OCI-LY7 (cell line): ENCODE measurements around the gene PNRC1. TPM values are rescaled to one million over a fixed set of nuclear protein-coding genes. Genes with fewer than 3 reads are reported as not detected.
"Not testable (repeated sequence)": the region's sequence is repeated elsewhere in the genome, so short reads cannot be mapped to it uniquely, and the experiment has no call there.

Experiments used
- BruUV-seq: library from RNA; stranded (reverse); fragments of 400-500 nt; replicated peaks from 2 replicates; lab custom pipeline; 2021; lab: Mats Ljungman, UMichigan
- CTCF ChIA-PET: fragments of 300-600 bp; sonication (Branson Sonifier 250); formaldehyde crosslinking; loops from one replicate; lab custom pipeline; 2022; ENCODE audit warnings: antibody characterized with exemption; ENCODE audit not compliant: unreplicated experiment; lab: Charles Lee
- POLR2A ChIA-PET: fragments of 300-600 bp; sonication (Branson Sonifier 250); formaldehyde crosslinking; loops from one replicate; lab custom pipeline; 2022; ENCODE audit warnings: antibody characterized with exemption; lab: Charles Lee
- DNase-seq: peaks from one replicate; pipeline ENCODE4 v3.0.0-alpha.2; 2015; ENCODE audit warnings: low spot score
- H2AFZ ChIP-seq: fragments of 200-600 bp; sonication (generic), shearing (Covaris generic); 2 replicates; pipeline ENCODE4 v1.6.1; 2014; ENCODE audit warnings: mild to moderate bottlenecking, antibody characterized with exemption, low read length, moderate library complexity
- H3K27ac ChIP-seq: fragments of 200-600 bp; sonication (generic); 2 replicates; pipeline ENCODE4 v1.5.1; 2014; ENCODE audit warnings: mixed run types, low read depth, mild to moderate bottlenecking, moderate library complexity, low read length, inconsistent platforms; ENCODE audit not compliant: poor library complexity, severe bottlenecking
- H3K36me3 ChIP-seq: fragments of 200-600 bp; sonication (generic); 2 replicates; pipeline ENCODE4 v1.6.1; 2014; ENCODE audit warnings: mild to moderate bottlenecking, antibody characterized with exemption, low read length, moderate library complexity, mixed read lengths; ENCODE audit not compliant: insufficient read depth
- H3K4me1 ChIP-seq: fragments of 200-600 bp; sonication (generic); 2 replicates; pipeline ENCODE4 v1.5.1; 2014; ENCODE audit warnings: mild to moderate bottlenecking, low read length; ENCODE audit not compliant: insufficient read depth, poor library complexity, severe bottlenecking
- H3K4me2 ChIP-seq: fragments of 200-600 bp; sonication (generic); 2 replicates; pipeline ENCODE4 v1.6.1; 2014; ENCODE audit warnings: mild to moderate bottlenecking, low read length
- H3K4me3 ChIP-seq: fragments of 200-600 bp; sonication (generic); 2 replicates; pipeline ENCODE4 v1.5.1; 2014; ENCODE audit warnings: mild to moderate bottlenecking, low read depth, low read length; ENCODE audit not compliant: poor library complexity, severe bottlenecking
- H3K79me2 ChIP-seq: fragments of 200-600 bp; sonication (generic); 2 replicates; pipeline ENCODE4 v1.6.1; 2016; ENCODE audit warnings: low read depth, mild to moderate bottlenecking, low read length, moderate library complexity, mixed read lengths; ENCODE audit not compliant: insufficient read depth
- H3K9me2 ChIP-seq: fragments of 200-600 bp; sonication (generic); 2 replicates; pipeline ENCODE4 v1.6.1; 2016; ENCODE audit warnings: mild to moderate bottlenecking, low read length, mixed read lengths; ENCODE audit not compliant: insufficient read depth
- H3K9me3 ChIP-seq: fragments of 200-600 bp; sonication (generic); 2 replicates; pipeline ENCODE4 v1.6.1; 2014; ENCODE audit warnings: mild to moderate bottlenecking, mixed run types, low read length, mixed read lengths
- H4K20me1 ChIP-seq: fragments of 200-600 bp; sonication (generic); 2 replicates; pipeline ENCODE4 v1.6.1; 2014; ENCODE audit warnings: mild to moderate bottlenecking, antibody characterized with exemption, low read length, moderate library complexity, mixed read lengths; ENCODE audit not compliant: insufficient read depth
- CTCF ChIP-seq: fragments of 200-600 bp; sonication (generic); conservative IDR thresholded peaks from 2 replicates; pipeline ENCODE4 v1.5.1; 2014; ENCODE audit warnings: mild to moderate bottlenecking, antibody characterized with exemption, low read length, moderate library complexity, mixed read lengths
- EZH2phosphoT487 ChIP-seq: fragments of 200-600 bp; sonication (generic); IDR thresholded peaks from 2 replicates; pipeline ENCODE4 v1.6.1; 2018; ENCODE audit warnings: low read depth, borderline replicate concordance, mild to moderate bottlenecking, mixed run types, antibody characterized with exemption, low read length, moderate library complexity, mixed read lengths
- intact Hi-C: fragments of 100-400 bp; cut with micrococcal nuclease; formaldehyde crosslinking; loops from one replicate; pipeline ENCODE4 v1.10.0; 2022; ENCODE audit not compliant: unreplicated experiment
- total RNA-seq, 2 experiments: library from RNA; depleted of rRNA in 1 of 2; stranded (reverse); fragments of >200 nt in 1 of 2; shearing (Covaris generic) in 1 of 2; gene quantifications; 2 replicates each; pipeline ENCODE4 v1.2.3, GENCODE V29; 2014 to 2022

Gene PNRC1
- total RNA-seq, 2 experiments from 2014 or later = 26.7 to 53.0 TPM

GRCh38 chr6:89033461-89033860 lies 47.1 kb upstream of the PNRC1 start:
- Histone ChIP-seq H3K9me2 (no peaks in the 10 kb centered on the region), H3K79me2 (no peaks in the 10 kb centered on the region), H3K27ac (no peak overlapping the region), H4K20me1 (no peaks in the 10 kb centered on the region), H3K9me3 (peaks cover 5% of the 10 kb centered on the region; the same call in 1 of the 2 replicates), H3K36me3 (no peaks in the 10 kb centered on the region), H3K4me2 (no peak overlapping the region), H3K4me1 (no peaks in the 10 kb centered on the region), H2AFZ (no peak overlapping the region), H3K4me3 (no peak overlapping the region)
- ChIA-PET POLR2A (interaction anchor here (0.6 kb wide), 1 partner anchor 794 kb away, joined by 3 read pairs; no protein-coding TSS in a partner anchor), CTCF (no interaction called here)
- DNase-seq = no peak
- intact Hi-C loops = no loop called here
- TF ChIP-seq CTCF (no peak), EZH2phosphoT487 (no peak)
- BruUV-seq = no TSS peak

GRCh38 chr6:89034116-89034515 lies 46.4 kb upstream of the PNRC1 start:
- H4K20me1 ChIP-seq, H3K9me2 ChIP-seq, H3K4me1 ChIP-seq, CTCF ChIA-PET, H2AFZ ChIP-seq, BruUV-seq, H3K9me3 ChIP-seq, H3K4me2 ChIP-seq, DNase-seq, H3K4me3 ChIP-seq, POLR2A ChIA-PET, H3K27ac ChIP-seq, H3K36me3 ChIP-seq, intact Hi-C loops, H3K79me2 ChIP-seq: not testable (repeated sequence)

GRCh38 chr6:89034586-89035251 lies 45.8 kb upstream of the PNRC1 start:
- no peak overlapping the region for H3K27ac ChIP-seq
- no peak overlapping the region for H2AFZ ChIP-seq
- H3K4me3 ChIP-seq = no peak overlapping the region
- intact Hi-C loops = no loop called here
- DNase-seq = no peak
- ChIA-PET CTCF (no interaction called here), POLR2A (interaction anchor here (1.0 kb wide), 1 partner anchor 18 kb away, joined by 3 read pairs; no protein-coding TSS in a partner anchor)
- H3K9me3 ChIP-seq = peaks cover 5% of the 10 kb centered on the region; the same call in 1 of the 2 replicates
- BruUV-seq = no TSS peak
- no peaks in the 10 kb centered on the region for H3K79me2 ChIP-seq
- H3K4me1 ChIP-seq = no peaks in the 10 kb centered on the region
- no peaks in the 10 kb centered on the region for H3K9me2 ChIP-seq
- no peak for TF ChIP-seq EZH2phosphoT487
- TF ChIP-seq CTCF = no peak
- no peaks in the 10 kb centered on the region for H4K20me1 ChIP-seq
- no peaks in the 10 kb centered on the region for H3K36me3 ChIP-seq
- H3K4me2 ChIP-seq = no peak overlapping the region
